Stimulated activated CD8-positive, alpha-beta memory T cell treated with anti-CD3 and anti-CD28 coated beads, Interleukin-4, amount 100 ng/mL, for 48 hours (primary cell): ENCODE measurements around the gene MCC.
"Not testable (repeated sequence)": the region's sequence is repeated elsewhere in the genome, so short reads cannot be mapped to it uniquely, and the experiment has no call there.

Experiments
- DNase-seq: peaks from one replicate; pipeline ENCODE4 v3.0.0-alpha.2; 2020

MCC gene

DNA sequence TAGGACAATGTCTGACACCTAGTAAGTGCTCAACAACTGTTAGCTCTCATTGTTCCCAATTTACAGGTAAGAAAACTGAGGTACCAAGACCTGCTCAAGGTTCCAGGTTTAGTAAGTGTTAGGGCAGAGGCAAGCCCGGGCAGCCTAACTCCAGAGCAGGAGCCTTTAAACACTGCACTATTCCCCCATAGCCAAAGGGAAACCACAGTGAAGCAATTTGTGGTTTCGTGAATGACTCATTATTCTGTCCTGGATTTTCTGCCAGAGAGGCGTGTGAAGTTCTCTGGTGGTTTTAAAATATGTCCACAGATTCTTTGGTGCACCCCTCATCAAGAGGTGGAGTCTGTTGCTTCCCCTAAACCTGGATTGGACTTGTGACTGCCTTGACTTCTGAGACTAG lies 1.0 kb upstream of the MCC start:
- DNase-seq: no peak

DNA sequence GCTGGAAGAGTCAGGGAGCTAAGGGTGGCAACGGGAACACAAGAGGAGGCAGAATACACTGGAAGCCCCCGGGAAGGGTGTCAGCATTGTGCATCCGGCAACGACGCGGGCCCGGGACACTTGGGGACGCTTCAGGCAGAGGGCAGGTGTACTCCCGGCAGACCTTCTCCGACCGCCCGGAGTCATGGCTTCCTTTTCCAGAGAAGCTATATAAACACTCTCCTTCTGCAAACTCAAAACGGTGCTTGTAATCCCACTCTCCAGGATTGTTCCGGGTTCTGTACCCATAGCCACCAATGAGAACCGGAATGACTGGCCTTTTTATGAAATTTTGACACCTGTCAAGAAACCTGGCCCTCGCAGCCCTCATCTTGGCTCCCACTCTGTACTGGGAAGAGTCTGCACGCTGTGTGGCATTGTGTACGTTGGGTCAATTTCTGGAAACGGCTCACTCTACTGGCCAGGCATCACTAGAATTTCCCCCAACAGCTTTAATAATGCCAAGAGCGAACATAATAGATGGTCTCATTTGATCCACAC lies 462 bp upstream of the MCC start:
- DNase-seq: no peak

DNA sequence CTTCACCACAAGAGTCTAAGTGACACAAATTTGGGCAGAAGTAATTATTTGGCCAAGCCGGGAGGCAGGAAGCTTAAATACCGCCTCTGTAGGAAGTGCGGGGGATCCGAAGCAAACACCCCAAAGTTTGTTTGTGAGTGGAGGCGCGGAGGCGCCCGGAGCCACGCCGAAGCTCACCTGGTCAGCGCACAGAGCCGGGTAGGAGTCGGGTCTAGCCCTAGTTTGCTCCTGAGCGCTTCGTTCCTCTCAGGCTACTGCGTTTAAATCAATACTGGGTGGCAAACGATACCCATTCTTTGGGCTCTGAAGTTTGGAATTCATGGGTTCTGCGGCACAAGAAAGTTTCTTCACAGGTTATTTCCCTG lies 855 bp downstream of the MCC start:
- no peak for DNase-seq

DNA sequence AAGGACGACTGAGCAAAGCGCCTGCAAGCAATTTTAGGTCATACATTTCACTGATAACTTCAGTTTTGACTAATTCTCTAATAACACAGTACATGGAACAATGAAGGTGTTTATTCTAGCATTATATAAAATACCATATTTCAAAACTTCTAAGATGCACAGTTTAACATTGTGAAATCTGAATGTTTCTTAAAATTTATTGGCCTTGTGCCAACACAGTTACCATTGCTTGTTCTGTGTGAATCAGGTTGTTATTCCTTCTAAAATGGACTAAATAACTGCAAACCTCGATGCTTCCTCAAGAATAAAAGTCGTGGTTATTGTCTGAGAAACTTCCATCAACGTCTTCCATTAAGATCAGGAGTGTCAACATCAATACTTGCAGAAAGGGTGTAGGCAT lies 8.0 kb downstream of the MCC start:
- DNase-seq: no peak

DNA sequence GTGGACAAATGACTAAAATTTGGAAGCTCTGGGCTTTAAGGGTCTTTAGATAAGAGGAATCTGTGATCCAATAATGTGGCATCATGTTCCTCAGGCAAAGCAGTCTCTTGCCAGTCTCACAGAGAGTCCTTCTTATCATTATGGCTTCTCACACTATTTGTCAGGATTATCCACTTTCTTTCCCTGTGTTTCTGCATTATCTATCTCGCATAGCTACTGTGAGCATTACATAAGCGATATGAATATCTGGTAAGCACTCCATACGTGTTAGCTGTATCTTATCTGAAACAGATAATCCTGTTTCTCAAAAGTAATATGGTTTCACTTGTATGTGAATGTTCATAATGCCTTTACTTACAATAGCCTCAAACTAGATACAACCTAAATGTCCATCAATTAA lies 9.6 kb downstream of the MCC start:
- DNase-seq: no peak

DNA sequence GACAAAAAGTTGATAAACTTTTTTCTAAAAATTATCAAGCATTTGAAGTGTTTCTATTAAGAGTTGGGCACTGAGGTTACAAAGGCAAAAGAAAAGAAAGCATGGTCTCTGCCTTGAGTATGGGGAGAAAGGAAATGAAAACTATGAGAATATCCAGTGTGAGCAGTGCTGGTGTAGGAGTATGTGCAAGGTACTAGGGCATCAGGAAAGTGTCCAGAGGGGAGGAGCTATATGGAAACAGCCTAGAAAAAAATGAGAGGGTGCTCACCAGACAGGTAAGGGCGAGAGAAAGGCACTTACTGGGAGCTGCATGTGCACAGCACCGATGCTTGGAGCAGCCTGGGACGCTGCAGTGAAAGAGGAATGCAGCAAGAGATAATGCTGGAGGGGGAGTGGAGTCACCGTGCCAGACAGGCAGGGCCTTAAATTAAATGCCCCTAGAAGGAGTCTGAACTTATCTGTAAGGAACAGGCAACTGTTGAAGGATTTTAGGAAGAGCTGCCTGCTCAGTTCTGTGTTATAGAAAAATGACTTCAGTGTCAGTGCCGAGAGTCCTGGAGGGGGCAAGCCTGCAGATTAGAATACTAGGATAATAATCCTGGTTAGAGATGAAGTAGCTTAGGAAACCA lies 14.0 kb downstream of the MCC start:
- DNase-seq: no peak

DNA sequence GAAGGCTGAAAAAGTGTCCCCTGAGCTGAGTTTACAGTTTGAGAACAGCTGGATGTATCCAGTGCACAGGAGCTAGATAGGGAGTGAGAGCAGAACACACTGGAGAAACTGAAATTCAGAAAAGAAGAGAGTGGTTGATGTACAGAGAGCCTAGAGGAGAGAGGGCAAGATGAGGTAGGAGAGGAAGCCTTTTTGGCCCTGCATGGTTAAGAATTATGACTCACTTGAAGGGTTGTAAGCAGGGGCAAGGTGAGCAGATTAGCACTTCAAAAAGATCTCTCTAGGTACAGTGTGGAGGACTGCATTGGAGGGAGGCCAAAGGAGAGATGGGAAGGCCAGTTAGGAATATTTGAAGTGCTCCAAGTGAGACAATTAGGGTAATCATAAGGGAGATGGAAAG lies 25.2 kb downstream of the MCC start:
- DNase-seq: no peak

DNA sequence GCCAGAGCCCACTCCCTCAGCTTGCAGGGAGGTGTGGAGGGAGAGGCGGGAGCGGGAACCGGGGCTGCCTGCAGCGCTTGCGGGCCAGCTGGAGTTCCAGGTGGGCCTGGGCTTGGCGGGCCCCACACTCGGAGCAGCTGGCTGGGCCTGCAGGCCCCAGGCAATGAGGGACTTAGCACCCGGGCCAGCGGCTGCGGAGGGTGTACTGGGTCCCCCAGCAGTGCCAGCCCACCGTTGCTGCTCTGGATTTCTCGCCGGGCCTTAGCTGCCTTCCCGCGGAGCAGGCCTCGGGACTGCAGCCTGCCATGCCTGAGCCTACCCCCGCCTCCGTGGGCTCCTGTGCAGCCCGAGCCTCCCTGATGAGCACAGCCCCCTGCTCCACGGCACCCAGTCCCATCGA lies 31.1 kb downstream of the MCC start:
- not testable (repeated sequence) for DNase-seq

DNA sequence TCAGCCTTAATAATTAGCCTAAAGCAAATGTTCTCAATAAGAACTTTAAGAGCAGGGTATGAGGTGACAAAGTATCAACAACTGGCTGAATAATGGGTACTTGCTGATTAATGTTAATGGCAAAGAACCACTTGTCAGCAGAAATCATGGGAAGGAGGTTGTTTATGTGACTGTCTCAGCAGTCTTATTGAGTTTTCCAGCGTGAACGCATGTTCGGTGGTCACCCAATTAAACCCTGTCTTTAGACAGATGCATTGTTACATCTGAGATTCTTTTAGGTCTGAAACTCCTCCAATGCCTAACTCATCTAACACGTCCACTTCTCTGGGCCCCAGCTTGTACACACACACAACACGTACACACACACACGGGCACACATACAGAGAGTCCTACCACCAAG lies 35.3 kb downstream of the MCC start:
- no peak for DNase-seq

DNA sequence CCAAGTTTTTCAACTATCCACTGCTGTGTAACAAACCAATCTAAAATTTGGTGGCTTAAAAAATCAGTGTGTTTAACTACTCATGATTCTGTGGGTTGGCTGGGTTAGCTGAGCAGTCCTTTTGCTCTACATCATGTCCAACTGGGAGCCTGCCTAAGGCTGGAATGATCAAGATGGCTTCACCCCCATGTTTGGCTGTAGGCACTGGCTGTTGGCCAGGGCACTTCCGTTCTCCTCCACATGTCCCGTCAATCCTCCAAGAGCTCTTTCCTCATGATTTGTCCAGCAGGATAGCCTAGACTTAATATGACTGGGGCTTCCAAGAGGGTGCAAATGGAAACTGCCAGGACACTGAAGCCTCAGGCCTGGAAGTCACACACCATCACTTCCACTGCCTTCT lies 36.5 kb downstream of the MCC start:
- no peak for DNase-seq

DNA sequence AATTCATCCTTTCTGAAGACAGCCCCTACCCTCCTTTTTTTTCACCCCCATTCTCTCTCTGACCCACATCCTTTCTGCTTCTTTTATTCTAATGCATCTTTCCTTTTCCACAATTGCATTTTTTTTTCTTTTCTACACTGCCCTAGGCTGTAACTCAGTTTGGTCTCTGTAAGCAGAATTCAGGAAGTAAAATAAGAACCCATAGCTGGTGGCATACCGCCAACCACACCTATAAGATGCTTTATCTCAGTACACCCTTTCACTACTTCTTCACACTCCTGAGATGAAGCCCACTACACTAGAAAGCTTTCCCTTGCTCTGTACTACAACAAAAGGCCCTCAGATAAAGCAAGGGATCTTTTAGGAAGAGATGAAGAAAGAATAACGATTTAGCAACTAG lies 37.3 kb downstream of the MCC start:
- DNase-seq: no peak

DNA sequence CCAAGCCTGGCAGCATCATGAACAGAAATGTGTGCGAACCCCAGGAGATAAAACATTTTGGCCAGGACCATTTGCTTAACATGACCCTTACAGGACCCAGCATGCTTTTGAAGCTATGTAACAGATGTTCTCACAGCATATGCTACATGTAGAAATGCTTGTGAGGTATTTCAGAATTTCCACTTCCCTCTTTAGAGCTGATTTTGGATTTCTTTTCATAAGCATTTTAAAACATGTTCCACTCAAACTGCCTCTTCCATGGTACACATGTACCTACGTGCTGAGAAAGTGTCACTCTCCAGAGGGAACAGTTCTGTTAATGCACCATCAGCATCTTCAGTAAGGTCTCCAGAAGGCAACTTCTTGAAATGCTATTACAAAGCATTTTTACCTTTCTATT lies 37.8 kb downstream of the MCC start:
- no peak for DNase-seq

DNA sequence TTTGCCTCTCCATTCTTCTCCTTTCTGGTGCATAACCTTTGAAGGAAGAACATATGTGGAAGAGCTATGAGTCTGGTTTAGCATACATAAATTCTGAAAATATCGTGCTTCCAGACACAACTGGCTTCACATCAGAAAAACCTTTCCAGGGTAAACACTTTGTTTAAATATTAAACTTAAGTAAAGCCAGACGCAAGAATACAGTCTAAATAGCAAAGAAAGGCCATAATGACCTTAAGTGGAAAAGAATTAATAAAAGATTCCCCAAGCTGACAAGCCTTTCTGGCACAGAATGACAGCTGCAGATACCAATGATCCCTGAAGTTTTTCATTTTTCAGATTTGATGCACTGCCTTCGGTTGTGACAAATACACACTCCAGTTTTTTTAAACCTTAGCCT lies 40.0 kb downstream of the MCC start:
- no peak for DNase-seq

DNA sequence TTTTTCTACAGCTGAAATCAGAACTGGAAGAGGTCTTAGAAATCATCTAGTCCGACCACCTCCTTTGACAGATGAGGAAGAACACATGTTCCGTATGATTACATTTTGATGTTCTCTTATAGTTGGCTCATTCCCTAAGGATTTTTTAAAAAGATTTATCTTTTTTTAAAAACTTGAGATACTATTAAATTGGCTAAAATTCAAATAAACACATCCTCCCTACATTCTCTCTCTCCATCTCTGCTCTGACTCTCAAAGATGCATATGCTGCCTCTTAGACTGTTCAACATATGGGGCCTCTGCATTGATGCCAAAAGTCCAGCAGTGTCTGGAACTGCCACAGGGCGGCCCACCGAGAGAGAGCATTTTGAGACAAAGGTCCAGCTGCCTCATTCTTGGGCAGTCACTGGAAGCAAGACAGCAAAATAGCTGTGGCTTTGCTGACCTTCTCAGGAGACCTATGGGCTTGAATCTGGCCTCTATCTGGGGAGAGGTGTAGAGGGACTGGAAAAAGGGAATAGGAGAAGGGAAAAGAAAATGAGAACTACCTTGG lies 40.7 kb downstream of the MCC start:
- DNase-seq: no peak

DNA sequence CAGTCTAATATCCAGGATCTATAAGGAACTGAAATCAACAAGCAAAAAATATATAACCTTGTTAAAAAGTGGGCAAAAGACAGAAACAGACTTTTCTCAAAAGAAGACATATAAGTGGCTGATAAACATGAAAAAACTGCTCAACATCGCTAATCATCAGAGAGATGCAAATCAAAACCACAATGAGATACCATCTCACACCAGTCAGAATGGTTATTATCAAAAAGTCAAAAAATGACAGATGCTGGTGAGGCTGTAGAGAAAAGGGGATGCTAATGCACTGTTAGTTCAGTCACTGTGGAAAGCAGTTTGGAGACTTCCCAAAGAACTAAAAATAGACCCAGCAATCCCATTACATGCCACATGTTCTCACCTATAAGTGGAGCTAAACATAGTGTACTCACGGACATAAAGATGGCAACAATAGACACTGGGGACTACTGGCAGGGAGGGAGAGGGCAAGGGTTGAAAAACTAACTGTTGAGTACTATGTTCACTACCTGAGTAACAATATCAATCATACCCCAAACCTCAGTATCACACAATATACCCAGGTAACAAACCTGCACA lies 41.8 kb downstream of the MCC start:
- DNase-seq: no peak

DNA sequence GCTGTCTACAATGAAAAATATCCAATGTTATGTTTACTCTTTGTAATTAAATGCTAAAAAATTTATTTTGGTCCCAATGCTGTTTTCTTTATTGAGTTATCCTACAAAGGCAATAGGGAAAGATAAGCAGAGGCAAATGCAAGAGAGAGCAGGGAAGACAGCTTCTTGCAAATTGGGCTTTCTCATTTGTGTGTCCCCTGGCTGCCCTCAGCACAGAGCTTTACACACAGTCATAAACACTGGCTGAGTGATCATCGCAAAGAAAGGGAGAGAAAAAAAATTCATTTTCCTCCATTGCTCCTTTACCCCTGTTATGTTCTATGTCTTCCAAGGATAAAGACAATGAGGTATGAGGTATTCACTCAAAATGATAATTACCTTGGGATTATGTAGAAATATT lies 51.1 kb downstream of the MCC start:
- no peak for DNase-seq

DNA sequence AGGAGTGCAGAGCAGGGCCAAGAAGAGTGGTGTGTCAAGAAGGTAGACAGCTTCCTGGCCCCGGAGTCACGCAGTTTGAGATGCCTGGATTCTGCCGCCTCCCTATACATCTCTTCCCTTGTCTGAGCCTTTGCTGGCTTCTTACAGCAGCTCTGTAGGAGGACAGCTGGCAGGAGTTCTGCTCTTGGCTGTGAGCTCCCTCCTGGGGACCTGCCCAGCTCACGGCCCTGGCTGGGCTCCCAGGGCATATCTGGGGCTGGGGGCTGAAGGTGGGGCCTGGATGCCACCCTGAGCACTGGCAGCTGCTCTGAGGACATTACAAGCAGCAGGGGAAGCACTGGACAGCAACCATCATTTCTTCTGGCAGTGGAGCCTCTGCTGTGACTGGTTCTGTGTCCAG lies 52.7 kb downstream of the MCC start:
- no peak for DNase-seq

DNA sequence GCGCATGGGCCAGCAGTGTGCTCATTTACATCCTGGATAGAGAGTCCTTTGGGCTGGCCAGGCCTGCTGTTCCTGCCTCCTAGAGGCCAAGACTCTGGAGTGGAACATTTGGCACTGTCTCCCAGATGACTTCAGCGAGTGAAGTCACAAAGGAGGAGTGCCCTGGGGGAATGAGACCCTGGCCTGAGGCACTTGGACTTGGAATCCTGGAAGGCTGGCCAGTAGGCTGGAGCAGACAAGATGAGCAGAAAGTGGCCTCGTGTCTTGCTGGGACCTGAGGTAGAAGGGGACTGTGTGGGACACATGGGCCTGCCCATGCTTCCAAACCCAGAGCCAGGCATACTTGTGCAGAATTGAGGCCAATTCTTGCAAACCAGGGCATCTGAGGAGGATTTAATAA lies 53.4 kb downstream of the MCC start, which contains the start of gene TSSK1B:
Gene TSSK1B (minus strand): TSS at position 101 of the 400 bp plus-strand sequence. CDS start 150 bp downstream, outside the sequence.
- DNase-seq: no peak

DNA sequence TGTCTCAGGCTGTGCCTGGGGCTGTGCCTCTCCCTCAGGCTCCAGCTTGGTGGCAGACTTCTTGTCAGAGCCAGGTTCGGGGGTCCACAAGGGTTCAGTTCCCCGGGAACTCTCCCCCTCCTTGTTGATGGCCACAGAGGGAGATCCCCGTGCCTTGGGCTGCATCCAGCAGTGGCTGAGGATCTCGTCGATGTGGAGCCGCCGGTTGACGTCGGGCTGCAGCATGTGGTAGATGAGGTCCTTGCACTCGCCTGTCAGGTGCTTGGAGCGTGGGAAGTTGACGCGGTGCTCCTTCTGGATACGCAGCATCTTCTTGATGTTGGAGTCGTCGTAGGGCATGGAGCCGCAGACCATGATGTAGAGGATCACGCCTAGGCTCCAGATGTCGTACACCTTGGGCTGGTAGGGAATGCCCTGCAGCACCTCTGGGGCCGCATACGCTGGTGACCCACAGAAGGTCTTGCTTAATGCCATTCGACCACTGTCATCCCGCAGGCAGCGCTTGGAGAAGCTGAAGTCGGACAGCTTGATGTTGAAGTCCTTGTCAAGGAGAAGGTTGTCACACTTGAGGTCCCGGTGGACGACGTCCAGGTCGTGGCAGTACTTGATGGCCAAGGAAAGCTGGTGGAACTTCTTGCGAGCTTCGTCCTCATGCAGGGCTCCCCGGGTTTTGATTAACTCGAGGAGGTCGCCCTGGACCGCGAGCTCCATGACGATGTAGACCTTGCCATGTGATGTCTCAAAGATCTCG lies 54.2 kb downstream of the MCC start:
- DNase-seq: no peak

DNA sequence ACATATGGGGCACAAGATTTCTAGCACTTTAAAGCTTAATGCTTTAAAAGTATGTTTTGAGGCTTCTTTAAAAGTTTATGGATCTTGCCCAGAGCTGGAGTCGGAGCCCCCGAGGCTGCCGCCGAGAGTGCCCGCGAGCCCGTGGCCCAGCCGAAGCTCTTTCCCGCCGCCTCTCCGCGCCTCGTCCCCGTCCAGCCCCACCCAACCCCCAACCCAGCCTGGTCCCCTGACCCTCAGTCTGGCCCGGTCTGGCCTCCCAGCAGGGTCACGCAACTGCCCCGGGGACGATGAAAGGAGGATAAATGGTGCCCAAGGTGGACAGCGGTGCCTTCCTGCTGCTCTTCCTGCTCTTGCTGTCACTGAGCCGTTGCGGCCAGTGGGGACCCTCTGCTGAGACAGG lies 55.2 kb downstream of the MCC start:
- DNase-seq: no peak

DNA sequence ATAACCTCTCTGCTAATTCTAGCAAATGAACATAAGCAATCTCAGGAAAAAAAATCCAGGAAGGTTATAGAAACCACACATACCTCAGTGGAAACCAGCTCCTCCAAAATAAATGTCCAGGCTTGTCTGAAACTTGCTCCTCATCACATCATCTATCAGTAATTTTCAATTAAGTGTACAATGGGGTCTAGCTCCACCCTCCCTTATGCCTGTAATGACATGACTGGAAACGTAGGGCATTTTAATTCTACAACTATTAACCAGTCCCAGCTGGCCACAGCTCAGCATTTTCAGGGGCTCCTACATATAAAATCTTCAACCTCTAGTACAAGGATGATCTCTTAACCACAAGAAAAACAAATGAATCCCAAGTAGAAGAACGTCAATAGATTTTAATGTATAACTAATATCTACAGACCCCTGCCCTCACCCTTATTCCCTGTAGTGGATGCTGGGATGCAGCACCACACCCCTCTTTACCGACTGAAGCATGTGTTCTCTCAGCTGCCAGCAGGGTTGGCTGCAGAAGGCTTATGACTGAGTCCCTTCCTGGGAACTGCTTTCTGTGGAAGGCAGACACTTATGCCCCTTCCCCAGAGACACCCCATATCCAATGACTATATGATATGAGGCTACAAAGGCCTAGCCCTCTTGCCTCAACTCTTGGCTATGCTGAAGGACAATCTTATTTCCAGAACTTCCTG lies 60.2 kb downstream of the MCC start:
- DNase-seq: no peak

DNA sequence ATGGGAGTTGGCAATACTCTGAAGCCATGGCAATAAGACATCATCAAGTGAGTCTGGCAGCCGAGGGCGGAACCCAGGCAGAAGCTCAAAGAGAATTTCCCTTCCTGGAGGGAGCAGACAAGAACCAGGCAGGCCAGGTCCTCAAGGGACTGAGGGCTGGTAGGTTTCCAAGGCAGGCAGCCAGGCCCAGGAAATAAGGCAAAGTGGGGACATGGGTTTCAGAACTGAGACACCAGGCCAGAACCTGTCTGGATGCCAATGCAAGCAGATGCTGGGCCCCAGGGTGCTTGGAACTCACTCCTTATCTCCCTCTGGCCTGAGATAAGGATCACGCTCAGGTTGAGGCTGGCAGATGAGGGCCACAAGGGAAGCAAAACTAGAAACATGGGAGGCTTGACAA lies 62.3 kb downstream of the MCC start:
- DNase-seq: no peak

DNA sequence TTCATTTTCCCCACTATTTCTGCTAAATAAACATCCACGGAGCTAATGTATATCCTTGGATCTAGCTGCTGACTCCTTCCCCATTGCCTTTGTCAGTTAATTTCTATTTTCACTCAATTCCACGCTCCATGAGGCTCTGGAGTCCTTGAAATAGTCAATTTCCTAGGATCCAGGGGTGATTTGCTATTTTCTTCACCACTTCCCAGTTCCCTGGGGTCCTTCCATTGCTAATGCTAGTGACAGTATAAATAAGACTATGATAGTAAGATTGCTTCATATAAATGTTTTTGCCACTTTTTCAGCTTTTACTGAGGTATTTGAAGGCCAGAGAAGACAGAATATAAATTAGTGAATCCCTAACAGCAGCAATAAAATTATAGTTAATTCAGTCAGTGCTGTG lies 66.6 kb downstream of the MCC start:
- DNase-seq: no peak
